NCI-H526 (cell line): ENCODE measurements around the gene ARHGEF10L.

Experiments used
- DNase-seq, 2 experiments: peaks; one replicate each; lab custom pipeline; 2025; lab: John Stamatoyannopoulos, UW

ARHGEF10L gene

DNA sequence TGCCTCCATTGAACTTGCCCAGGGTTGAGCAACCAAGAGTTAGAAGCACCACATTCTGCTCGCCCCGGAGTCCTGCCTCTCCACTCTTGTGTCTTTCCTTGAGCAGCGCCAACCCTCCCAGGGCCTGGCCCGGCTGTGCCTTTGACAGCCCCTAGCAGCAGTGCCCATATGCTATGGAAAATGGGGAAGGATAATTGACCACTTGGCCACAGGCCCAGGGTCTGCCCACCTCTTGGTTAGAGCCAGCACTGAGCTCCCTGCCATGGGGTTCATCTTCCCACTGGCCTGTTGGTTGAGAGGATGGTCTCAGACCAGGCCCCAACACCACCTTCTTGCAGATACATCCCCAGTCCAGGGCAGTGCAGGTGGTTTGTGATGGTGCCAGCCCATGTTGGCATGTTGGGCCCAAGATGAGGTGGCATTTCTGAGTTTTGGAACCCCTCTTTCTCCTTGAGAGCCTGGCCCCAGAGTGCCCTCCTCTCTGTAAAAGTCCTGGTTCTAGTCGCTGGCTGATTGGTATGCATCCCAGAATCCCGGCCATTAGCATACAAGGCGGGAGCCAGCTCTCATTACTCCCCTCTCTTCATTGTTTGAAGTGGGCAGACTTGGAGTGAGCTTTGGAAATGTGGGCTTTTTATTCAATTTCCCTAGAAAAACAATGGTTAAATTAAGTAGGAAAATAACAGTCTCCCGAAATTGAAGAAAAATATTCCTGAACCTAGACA lies 7.6 kb downstream of the ARHGEF10L start:
- no peak for DNase-seq

DNA sequence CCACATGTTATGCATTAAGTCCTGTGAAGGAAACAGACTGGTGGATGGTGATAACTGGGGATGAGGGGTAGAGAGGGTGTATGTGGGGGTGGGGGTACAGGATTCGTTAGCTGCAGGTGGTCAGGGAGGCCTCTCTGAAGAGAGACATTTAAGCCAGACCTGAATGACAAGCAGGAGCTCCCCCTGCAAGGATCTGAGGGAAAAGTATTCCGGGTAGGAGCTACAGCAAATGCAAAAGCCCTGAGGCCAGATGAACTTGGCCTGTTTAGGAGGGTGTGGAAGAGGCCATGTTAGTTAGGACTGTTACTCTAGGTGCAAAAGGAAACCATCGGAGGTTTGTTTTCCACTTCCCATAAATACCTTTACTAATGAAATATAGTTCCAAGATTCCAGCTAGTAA lies 9.9 kb downstream of the ARHGEF10L start:
- DNase-seq, result no peak

DNA sequence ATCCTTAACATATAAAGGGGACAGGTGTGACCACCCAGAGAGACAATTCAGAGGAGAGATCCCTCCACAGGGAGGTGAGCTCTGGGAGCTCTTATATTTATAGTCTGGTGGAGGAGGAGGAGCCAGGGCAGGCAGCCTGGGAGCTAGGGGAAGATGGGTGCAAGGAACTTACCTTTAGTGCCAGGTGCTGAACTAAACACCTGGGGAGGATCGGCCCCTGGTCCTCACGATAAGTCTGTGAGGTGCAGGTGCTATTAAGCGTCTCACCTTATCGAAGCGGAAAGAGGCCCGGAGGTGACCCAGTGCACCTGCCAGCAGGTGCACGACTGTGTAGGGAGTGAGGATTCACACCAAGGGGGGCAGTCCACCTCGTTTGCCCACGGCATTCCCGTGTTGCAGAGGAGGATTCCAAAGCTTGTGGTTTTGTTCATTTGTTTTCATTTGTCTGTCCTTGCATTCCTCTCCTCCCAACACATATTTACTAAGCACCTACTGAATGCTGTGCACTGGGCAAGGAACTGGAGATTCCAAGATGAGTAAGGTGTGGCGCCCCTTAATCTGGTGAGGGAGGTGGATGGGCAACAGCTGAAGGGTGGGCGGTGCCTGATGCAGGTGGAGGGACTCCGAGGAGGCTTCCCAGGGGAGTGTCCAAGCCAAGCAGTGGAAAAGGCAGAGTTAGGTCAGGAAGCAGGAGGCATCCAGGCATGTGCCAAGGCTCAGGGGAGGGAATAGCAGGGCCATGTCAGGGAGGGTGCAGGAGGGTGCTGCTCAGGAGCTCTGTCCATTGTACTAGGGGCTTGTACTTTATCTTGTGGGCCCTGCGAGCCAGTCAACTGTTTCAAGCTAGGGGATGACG lies 11.5 kb downstream of the ARHGEF10L start:
- peak; percentile 76 to 81 for DNase-seq

DNA sequence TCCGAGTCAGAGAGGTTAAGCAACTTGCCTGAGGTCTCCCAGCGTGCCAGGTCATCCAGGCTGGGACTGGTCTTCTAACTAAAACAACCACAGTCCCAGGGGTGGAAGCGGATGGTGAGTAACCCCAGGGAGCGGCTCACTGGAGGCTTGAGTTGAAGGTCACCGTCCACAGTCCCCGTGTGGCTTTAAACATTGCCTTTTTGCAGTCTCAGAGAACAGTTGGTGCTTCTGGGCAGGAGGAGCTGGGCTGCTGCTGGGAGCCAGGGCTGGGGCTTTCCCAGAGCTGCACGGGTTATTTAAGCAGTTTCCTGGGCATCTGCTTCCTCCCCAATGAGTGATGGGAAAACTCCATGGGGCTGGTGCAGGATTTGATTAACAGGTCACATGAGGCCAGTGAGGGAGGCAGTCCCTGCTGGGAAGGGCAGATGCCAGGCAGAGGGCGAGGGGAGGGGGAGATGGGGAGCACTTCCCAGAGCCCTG lies 12.3 kb downstream of the ARHGEF10L start:
- no peak for DNase-seq

DNA sequence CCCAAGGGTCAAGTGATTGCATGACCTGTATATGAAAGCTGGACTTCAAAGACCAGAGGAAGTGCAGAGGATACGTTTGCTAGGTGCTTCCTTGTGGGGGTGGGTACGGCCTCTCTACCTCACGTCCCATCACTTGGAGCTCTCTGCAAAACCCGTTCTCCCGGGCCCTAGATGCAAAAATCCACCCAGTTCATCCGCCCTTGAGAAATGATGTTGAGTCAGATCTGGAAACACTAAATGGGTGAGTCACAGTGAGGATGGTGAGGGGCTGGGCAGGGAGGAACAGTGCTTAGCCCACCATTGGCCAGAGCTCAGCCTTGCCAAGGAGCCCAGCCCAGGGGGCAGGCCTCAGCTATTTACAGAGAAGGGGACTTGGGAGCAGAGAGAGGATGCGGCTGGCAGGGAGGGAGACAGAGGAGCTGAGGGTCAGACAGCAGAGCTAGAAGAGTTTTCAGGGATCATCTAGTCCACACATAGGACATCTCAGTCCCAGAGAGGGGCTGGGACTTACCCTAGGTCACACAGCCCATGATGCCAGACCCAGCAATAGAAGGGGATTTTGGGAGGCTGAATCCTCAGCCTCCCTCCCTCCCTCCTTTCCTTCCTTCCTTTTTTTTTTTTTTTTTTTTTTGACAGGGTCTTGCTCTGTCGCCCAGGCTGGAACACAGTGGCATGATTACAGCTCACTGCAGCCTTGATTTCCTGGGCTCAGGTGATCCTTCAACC lies 14.6 kb downstream of the ARHGEF10L start:
- DNase-seq, result no peak

DNA sequence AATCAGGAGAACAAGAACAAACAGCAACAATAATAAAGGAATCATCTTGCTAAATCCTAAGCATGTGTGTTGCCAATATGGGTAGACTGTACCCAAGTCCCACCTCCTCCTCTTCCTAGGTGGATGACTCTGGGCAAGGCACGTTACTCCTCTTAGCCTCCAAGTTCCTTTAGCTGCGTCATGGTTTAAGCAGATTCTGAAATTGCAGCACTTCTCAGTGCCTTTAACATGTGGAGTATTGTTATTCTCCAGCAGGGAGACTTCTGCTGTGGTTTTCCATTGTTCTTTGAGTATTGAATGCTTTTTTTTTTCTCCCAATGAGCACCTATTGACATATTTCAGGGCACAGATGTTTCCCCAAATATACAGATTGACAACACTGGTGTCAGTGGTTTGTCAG lies 15.5 kb downstream of the ARHGEF10L start:
- no peak for DNase-seq

DNA sequence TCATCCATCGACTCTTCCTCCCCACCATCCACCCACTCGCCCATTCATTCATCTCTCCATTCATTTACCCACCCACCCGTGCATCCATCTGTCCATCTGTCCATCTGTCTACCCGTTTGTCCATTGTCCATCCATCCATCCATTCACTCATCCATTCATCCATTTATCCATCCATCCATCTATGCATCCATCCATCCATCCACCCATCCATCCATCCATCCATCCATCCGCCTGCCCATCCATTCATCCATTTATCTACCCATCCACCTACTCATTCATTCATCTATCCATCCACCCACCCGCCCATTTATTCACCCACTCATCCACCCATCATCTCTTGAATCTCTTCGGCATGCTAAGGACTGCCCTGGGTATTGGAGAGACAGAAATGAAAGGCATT lies 18.5 kb downstream of the ARHGEF10L start:
- DNase-seq, result no peak

DNA sequence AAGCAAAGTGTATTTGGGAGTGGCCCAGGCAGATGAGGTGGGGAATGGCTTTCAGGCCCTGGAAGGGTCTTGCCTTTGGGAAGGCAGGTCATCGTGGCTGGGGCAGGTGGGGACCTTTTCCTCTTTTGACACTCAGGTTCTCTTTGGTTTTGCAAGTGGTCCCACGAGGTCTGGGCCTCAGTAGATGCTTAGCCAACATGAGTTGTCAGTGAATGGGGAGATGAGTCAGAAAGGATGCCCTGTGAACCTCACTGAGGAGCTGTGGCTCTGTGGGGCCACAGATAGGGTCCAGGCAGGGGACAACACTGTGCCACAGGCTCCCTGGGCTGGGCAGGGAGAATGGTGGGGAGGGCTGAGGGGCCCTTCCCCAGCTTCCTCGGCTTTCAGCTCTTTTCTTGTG lies 19.0 kb downstream of the ARHGEF10L start:
- DNase-seq, result no peak

DNA sequence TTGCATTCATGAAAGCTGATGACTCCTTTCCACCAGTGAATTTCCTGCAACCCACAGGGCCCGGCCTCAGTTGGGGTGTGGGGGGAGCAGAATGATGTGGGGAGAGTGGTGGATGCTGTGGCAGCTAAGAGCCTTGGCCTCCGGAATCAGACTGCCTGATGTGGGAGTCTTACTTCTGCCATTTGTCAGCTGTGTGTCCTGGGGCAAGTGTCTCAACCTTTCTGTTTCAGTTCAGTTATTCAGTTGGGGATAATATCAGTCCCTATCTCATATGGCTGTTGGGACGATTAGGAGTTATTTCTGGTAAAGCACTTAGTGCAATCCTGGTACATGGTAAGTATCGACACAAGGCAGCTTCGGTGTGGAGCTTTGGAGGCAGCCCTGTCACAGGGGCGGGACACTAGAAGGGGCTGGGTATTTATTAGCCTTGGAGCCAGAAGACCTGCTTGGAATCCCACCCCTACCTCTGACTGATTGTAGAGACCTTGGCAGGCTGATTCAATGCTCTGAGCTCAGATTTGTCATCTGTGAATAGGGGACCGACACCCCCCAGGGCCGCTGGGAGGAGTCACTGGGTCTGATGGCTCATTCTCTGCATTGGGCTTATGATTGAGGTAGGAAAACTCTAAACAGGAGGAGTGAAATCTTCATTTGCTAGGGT lies 19.6 kb downstream of the ARHGEF10L start:
- no peak for DNase-seq

DNA sequence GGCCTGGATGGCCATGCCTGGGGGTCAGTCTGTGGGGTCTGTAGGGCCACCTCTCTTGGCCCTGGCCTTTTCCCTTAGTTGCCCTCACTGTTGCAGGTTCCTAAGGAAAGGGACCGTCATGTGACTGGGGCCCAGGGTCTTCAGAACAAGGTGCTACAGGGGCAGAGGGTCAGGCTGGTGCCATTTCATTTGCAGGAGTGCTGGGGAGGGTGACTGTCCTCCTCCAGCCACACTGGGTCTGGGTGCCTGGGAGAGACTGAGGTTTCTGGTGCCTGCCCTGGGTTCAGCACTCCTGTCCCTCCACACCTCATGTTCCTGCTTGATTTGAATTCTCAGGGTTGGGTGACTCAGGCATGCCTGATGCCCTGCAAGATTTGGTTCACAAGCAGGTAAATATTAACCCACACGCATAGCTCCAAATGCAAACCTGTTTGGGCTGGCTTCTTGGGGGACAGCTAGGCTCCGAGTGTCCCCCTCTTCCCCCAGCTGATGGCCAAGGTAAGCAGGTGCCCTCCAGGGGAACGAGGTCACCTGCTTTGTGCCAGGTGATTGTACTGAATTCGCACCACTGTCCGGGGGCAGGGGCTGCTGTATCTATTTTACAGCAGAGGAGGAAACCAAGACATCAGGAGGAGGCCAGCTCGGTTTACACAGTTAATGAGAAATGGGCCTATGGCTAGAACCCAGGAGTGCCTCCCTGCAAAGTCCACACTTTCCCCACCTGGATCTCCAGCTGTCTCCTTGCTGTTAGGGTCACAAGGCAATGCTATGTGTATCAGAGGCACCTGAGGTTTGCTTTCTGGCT lies 20.3 kb downstream of the ARHGEF10L start:
- peak in 1 of 2 experiments; percentile 52 for DNase-seq

DNA sequence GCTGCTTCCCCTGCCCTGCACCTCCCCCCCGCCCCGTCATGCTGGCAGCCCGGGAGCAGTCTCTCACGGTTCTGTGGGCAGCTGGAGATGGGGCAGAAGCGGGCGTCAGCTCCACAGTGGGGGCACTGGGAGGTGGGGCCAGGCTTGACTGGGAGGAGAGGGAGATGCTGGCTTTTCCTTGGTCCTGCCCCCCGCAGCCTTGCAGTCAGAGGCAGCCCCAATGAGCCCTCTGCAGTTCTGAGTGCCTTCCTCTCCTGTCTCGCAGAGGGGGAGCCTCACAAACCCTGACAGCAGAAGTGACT lies 21.7 kb downstream of the ARHGEF10L start:
- DNase-seq, result no peak

DNA sequence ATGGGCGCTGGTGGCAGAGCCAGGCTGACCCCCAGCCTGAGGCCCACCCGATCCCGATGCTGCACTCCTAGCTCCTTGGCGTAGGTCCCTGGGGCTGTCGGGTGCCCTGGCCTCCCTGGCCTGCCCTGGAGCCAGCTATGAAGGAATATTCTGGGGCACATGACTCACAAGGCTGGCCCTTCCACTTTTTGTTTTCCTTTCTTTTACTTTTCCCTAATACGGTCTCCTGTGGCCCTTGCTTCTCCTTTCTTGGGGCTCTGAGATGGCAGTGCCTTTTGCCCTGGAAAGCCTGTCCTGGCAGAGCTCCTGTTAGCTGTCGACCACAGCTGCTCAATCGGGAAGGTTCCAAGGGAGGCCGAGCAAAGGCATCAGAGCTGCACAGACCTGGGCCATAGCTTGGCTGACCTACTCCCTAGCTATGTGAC lies 22.1 kb downstream of the ARHGEF10L start:
- no peak for DNase-seq

DNA sequence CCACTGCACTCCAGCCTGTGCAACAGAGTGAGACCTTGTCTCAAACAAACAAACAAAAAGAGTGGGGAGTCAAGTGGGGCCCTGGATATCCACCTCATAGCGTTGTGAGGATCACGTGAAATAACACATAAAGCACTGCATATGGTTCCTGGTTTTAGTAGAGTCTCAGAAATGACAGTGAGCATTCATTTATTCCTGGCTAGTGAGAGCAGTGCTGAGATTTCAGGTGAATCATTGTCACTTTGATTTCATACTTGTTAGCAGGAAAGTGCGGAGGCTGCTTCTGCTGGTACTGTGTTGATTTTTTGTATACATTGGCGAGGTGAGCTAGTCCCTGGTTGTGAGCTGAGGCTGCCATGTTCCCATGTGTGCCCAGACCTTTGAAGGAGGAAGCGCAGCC lies 22.9 kb downstream of the ARHGEF10L start:
- DNase-seq, result no peak

DNA sequence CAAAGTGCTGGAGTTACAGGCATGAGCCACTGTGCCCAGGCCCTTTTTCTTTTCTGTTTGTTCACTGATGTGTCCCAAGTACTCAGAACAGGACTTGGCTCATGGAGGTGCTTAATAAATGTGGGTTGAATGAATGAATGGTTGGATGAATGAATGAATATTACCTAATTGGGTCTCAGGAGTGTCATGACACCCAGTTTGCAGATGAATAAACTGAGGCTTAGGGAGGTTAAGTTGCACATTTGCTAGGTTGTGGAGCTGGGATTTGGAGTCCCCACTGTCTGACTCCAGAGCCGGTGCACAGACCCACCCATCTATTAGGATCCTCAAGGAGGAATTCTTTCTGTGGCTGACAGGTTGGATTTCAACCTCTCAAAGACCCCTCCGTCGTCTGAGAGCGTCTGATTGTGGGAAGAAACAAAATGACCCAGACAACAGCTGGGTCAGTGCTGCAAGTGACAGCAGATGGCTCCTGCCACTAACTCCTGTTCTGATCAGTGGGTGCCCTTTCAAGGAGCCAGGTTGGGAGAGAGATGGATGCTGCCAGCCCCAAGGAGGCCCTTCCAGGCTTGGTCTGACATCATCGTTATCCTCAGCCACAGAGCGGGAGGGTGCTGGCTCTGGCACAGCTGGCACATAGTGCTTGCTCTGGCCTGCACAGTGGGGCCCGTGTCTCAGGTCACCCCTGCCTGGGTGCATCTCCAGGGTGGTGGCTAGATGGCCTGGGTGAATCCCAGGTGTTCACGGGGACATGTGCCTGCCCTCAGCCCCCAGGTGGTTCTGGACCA lies 24.2 kb downstream of the ARHGEF10L start:
- DNase-seq, result no peak

DNA sequence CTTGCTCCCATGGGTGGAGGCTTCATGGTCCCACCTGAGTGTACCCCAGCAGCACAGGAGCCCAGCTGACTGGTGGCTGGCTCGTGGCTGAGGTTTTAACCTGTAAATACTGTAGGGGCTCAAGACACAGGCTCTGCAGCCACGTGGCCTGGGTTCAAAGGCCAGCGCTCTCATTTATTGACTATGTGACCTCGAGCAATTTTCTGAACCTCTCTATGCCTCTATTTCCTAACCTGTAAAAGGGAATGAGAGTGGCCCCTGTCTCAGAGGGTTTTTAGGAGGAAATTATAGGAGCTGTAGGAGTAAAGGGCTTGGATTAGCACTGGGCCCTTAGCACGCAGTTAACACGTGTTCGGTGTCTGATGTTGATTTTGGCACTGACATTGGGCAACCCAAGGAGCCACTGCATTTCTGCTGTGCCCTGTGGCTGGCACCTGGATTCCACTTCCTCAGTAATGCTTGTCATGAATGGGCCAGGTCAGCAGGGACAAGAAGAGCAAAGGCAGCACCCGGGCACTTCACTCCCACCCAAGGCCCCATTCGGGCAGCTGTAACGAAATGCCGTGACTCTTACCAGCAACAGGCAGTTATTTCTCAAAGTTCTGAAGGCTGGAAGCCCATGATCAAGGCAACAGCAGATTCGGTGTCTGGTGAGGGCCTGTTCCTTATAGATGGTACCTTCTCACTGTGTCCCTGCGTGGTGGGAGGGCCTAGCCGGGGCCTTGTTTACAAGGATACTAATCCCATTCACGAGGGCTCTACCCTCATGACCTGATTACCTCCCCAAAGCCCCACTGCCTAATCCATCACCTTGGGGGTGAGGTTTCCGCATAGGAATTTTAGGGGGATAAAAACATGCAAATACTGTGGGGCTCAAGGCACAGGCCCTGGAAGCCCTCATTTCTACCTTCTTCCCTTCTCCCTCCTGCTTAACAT lies 25.2 kb downstream of the ARHGEF10L start:
- DNase-seq, result no peak

DNA sequence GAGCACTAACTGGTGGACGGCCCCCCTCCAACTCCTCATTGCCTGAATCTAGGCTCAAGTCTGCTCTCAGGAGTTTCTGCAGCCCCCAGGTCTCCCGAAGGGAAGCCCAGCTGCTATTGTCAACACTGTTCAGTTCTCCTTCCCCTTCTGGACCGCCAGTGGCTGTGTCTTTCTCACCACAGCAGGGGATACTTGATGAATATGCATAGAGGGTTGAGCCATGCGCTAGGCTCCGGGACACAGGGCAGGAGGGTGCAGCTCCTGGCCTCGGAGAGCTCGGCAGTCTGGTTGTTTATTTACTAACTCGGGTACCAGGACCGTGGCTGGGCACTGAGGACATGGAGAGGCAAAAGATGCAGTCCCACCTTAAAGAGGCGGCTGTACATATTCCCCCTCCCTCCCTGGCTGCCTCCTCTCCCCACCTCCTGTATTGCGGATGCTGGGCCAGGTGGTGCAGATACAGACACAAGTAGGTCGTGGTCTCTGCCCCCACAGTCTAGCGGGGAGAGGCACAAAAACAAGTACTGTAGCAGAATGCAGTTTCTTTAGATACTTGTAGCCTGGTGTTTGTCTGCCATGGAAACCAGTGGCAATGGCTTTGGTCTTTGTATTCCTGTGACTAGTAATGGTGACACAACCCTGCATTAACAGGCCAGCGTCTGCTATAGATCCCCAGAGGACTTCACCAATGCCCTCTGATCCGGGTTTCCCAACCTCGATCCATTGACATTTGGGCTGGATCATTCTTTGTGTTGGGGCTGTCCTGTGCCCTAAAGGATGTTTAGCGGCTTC lies 26.2 kb downstream of the ARHGEF10L start:
- peak in 1 of 2 experiments; percentile 57 for DNase-seq

DNA sequence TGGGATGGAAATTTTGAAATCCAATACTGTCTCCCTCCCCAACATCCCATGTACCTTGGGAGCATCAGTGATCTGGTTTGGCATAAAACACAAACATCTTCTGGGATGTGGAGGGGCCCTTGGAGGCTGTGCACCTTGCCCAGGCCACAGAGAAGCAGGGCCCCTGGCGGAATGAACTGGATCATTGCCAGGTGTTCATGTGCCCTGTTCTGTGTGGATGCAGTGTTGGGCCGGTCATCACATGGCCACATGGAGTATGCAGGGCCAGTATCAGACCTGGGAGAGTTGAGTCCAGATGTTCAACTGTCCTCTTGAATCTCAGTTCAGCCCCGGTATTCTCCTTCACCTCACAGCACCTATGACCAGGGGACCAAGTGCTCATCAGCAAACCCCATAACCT lies 26.9 kb downstream of the ARHGEF10L start:
- DNase-seq, result no peak

DNA sequence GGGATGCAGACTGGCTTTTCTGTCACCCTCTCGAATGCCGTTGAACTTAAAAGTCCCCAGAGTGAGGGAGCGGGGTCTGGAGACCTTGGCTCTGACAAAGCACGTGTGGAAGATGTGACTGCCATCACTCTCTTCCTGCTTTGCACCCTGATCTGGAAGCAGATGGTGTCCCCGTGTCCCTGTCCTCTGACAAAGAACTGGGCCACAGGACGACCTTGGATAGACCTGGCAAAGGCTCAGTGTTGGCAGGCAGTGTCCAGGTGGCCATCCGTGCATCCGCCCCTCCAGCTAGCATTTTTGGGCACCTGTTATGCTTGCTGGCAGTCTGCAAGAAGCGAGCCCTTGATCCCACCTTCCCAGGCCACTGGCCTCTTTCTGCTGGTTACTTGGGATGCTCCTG lies 27.4 kb downstream of the ARHGEF10L start:
- no peak for DNase-seq

DNA sequence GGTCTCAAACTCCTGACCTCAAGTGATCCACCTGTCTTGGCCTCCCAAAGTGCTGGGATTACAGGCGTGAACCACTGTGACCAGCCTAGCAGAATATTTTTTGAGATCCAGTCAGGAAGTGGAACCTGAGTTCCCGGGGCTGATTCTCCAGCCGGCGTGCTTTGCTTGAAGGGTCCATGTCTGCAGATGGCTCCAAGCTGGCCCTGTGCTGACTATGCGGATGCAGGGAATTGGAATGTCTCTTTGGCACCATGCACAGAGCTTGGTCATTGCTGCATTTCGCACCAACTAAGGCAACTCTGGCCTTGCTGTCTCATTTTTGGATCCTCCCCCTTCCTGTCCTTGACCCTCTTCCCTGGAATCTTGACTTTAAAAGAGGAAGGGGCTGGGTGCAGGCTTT lies 28.1 kb downstream of the ARHGEF10L start:
- no peak for DNase-seq
